HG03442 (cell line): ENCODE measurements around the gene GATAD2B.
"Not testable (repeated sequence)": the region's sequence is repeated elsewhere in the genome, so short reads cannot be mapped to it uniquely, and the experiment has no call there.

Source experiments
- ATAC-seq: cut with Tn5 transposase; IDR thresholded peaks from one replicate; pipeline ENCODE4 v1.9.1; 2021; ENCODE audit warnings: mild to moderate bottlenecking, moderate library complexity; ENCODE audit not compliant: unreplicated experiment

Gene GATAD2B

DNA sequence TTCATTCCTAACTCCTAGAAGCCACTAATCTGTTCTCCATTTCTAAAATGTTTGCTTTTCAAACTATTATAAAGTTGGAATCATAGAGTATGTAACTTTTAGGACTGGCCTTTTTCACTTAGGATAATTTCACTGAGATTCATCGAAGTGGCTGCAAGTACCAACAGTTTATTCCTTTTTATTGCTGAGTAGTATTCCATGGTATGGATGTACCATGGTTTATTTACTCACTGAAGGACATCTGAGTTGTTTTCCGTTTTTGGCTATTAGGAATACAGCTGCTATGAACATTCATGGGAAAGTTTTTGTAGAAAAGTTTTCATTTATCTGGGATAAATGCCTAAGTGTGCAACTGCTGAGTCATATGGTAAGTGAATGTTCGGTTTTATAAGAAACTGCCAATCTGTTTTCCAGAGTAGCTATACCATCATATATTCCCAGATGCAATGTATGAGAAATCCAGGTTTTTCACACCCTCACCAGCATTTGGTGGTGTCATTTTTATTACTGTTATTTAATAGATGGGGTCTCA, 81.2 kb downstream of the GATAD2B start:
- ATAC-seq, result no peak

DNA sequence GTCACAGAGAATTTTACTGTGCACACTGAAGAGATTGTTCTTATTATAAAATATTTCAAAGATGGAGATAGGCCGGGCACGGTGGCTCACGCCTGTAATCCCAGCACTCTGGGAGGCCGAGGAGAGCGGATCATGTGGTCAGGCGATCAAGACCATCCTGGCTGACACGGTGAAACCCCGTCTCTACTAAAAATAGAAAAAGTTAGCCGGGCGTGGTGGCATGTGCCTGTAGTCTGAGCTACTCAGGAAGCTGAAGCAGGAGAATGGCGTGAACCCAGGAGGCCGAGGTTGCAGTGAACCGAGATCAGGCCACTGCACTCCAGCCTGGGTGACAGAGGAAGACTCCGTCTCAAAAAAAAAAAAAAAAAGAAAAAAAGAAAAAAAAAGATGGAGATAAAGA, 82.0 kb downstream of the GATAD2B start:
- not testable (repeated sequence) for ATAC-seq

DNA sequence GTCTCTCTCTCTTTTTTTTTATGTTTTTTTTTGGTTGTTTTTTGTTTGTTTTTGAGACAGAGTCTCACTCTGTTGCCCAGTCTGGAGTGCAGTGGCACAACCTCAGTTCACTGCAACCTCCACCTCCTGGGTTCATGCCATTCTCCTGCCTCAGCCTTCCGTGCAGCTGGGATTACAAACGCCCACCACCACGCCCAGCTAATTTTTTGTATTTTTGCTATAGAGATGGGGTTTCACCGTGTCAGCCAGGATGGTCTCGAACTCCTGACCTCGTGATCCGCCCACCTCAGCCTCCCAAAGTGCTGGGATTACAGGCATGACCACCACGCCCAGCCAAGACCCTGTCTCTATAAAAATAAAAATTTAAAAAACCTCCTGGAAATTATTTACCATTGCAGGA, 88.8 kb downstream of the GATAD2B start:
- not testable (repeated sequence) for ATAC-seq

DNA sequence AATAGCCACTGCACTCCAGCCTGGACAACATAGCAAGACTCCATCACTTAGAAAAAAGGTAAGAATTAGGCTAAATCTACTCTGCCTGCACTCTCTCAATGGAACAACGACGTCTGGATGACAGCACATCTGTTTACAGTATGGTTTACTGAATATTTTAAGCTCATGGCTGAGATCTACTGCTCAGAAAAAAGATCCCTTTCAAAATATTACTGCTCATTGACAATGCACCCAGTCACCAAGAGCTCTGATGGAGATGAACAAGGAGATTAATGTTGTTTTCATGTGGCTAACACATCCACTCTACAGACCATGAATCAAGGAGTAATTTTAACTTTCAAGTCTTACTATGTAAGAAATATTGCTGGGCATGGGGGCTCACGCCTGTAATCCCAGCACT, 89.6 kb downstream of the GATAD2B start:
- ATAC-seq, result no peak

DNA sequence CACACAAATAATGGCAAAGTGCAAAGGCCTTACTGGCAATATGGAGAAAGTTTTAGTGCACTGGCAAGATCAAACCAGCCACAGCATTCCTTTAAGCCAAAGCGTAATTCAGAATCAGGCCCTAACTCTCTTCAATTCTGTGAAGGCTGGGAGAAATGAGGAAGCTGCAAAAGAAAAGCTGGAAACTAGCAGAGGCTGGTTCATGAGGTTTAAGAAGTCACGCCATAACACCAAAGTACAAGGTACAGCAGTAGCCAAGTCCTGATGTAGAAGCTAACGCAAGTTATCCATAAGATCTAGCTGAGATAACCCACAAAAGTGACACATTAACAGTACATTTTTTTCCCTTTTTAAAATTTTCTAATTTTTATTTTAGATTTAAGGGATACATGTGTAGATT, 90.5 kb downstream of the GATAD2B start:
- no peak for ATAC-seq

DNA sequence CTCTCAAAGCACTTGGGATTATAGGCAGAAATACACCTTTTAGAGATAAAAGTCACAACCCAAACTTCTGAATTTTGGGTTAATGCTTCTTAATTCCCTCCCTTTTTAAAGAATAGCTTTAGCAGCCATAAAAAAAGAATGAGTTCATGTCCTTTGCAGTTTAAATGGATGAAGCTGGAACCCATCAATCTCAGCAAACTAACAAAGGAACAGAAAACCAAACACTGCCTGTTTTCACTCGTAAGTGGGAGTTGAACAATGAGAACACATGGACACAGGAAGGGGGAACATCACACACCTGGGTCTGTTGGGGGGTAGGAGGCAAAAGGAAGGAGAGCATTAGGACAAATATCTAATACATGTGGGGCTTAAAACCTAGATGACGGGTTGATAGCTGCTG, 91.7 kb downstream of the GATAD2B start:
- no peak for ATAC-seq

DNA sequence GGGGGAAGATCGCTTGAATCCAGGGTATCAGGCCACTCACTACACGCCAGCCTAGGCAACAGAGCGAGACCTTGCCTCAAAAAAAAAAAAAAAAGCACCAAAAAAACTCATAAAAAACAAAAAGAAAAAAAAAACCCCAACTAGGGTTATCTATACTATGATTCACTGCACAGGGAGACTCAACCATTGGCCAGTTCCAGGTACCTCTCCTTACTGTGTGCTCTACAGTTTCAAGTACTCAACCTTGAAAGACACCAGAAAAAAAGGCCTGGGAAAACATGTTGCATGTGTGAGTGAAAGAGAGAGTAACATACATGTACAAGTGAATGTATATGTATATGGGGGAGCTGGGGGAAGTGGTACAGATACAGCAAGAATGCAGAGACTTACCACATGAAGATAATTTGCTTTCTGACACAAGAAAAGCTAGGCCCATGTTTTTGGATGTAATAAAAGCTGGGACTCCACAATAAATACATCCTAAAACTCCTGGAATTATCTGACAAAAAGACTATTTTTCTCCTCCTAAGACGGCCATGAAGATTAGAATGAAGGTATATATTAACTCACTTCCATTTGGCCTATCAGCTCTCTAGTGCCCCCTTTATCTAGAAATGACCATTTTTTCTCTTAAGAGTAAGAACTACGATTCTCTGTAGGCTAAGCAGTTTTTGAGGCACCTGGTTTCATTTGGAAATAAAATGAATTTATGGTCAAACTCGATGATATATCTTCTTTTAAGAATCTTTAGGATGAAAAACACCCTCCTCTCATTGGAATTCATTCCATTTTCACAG, 95.4 kb downstream of the GATAD2B start:
- ATAC-seq, result no peak

DNA sequence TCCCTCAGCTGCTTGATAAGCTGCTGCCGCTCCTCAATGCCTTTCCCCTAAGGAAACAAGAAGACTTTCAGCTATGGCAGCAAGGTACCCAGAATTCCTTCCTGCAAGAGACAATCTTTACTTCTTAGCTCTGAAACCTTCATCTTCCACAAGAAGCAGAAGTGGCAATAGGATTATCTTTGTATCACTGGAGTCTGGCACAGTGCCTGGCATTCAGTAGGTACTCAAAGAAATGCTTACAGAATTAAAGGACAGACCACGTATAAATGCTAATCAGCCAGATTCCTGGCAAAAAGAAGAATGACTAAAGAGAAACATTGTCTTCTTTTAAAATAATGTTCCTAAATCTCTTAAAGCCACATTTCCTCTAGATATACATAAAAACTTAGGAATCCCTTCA, 103.9 kb downstream of the GATAD2B start:
- no peak for ATAC-seq

DNA sequence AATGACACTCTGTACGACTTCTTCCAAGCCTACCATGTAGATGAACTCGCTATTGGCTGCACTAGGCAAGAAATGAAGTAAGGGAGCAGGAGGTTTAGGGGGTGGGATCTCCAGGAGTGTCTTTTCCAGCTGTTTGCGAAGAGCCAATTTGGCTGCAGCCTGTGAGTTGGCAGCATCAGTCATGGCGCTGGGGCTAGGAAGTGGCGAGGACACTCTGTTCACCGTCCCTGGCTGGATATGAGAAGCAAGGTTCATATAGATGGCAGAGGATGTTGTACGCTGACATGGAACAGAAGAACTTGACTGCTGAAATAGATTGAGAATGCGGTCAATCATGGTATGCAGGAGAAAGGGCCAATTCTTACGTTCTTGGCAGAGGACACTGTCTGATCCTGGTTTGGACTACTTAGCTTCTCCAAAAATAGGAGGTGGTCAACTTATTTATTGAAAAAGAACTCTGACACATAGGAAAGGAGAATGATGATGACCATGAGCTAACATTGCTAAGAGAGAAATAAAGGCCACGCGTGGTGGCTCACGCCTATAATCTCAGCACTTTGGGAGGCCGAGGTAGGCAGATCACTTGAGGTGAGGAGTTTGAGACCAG, 106.4 kb downstream of the GATAD2B start:
- ATAC-seq, result no peak

DNA sequence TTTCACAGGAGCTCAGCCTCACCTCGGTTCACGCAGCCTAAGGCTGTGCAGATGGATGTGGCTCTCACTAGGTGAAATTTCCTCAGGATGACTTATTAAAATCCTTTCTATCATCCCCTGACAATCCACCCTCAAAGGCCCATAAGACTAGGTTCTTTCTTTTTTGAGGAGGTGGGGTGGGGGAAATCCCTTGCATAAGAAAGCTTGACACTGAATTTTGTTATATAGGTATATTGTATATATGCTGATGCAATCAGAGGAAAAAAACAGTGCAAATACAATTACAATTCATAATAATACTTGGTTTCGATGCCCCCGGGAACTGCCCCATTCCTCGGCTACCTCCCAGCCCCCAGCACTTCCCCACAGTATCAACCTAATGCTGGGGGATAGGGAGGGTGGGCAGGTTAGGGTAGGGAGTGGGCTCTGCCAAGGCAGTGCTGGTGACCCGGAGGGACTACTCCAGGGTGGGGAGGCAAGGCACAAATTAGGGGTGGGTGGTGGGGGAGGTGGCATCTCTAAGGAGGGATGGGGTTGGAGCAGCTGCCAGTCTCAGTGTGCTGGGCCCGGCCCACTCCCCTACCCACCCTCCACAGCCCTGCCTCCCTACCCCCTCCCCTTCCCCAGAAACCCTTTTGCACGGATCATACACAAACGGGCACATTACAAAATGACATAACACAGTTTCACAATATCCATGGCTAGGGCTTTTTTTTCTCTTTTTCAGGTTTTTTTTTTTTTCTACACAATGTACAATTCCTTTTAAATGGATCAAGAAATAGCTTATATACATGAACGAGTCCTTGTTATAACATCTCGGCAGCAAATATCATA, 116.7 kb downstream of the GATAD2B start:
- ATAC-seq, result no peak

DNA sequence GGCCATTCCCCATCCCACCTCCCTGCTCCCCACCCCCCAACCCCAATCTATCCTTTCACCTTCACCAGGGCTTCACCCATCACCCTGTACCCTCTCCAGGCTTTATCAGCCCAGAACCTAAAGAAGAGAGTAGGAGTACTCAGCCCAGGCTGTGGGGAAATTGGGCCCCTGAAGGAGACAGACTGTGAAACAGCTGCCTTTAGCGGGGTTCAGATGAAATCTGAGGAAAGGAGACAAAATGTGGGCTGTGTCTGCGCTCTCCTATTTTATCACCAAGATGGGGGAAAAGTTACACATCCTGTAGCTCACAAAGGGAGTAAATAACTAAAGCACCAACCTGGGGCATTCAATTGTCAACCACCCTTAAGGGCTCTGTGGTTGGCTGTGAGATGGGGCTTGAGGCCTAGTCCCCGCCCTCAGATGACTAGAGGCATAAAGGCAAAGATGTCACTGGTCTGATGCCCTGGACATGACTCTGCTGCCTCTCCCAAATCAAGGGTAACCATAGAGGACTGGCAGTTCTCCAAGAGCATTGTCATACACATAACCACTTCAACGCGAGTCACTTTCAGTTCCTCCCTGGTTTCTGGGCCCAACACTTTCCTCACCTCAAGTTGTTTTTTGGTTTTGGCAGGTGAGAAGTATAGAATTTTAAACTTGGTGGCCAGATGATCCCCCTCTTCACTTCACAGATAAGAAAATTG, 117.6 kb downstream of the GATAD2B start:
- peak; percentile 93 for ATAC-seq

DNA sequence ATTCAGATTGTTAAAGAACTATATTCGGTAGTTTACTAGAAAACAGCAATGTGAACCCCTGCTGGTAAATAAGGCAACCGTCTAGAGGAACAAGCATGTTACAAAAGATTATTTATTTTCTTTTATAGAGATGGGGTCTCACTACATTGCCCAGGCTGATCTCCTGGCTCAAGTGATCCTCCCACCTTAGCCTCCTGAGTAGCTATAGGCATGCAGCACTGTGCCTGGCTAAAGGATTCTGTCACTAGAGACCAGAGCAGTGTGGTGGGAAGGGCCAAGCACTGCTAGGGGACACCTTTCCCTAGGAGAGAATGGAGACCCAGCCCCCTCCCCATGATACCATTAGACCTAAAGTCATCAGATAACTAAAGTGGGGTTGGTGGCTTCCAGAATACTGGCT, 118.7 kb downstream of the GATAD2B start:
- no peak for ATAC-seq

DNA sequence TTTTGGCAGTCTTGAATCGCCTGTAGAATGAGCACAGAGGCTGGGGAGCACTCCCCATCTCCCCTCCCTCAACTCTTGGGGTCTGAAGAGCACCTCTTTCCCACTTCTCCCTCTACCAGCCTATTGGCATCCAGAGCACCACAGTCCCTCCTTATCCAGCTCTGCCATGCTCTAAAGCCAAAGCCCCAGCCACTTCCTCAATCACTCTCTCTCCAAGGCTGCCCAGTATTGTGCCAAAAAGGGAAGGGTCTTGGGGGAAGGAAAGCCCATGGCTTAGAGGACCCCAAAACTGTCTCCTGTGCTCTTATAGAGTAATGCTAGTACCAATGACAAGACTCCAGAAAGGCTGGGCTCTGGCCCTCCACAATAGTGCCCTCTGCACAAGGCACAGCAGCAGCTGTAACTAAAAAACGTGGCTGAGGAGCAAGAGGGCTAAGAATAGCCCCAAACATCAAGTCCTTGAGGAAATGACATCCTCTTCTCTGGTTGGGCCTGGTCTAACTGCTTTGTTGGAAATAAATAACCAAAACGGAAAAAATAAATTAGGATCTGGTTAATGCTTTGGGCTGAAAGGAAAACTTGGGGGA, 119.2 kb downstream of the GATAD2B start:
- ATAC-seq, result no peak

DNA sequence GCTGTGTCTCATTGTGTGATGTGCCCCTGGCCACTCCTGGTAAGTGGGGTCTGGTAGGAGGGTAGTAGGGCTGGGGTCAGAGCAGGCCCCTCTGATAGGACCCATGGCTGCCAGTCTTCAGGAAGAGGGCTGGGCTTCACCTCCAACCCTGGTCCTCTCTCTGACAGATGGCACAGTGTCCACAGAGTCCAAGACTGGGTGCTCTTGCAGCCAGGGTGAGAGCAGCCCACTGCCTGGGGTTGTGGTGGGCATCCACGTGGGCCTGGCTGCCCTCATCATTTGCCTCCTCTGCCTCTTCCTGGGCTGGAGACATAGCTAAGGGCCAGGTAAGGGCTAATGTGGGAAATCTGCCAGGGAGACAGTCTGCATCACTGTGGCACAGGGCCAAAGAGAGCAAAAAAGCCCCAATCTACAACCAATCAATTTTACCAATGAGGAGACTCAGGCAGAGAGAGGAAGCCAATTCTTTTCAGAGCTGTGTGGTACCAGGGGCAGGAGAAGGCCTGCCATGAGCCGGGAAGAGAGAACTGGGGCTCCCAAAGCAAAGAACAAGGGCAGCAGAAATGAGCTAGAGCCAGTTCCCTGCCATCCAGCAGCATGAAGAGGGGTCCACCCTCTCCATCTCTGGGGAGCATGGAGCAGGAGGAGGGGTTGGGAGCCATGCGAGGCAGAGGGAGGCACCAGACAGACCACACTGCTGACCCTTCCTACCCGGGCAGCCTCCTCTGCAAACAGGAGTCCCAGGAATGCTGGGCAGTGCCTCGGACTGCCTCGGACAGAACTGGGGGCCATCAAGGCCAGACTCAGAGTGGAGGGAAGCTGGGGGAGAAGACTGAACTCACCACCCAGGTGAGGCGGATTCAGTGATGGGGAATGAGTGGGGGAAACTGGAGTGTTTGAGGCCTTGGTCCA, 120.7 kb downstream of the GATAD2B start:
- ATAC-seq, result no peak

DNA sequence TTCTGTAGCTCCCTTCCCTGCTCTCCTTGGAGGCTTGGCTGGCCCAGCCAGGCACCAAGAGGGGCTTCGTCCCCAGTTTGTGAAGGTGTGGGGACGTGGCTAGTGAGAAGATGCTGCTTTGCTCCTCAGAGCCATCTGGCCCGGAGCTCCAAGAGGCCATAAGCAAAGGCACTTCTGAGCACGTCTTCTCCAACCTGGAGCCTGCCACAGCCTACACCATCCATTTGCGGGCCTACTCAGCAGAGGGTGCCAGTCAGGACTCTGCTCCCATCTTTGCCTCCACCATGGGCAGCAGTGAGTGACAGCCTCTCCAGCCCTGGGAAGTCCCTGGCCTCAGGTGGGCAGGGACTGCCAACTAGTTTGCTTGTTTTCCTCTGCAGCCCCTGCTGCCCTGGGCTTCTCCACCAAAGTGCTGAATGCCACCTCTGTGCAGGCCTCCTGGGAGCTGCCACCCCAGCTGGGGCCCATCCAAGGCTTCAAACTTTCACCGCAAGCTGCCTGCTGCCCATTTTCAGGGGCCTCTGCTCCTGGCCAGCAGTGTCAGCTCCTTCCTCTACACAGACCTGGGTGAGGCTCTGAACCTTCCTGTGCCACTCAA, 121.6 kb downstream of the GATAD2B start:
- ATAC-seq, result no peak

DNA sequence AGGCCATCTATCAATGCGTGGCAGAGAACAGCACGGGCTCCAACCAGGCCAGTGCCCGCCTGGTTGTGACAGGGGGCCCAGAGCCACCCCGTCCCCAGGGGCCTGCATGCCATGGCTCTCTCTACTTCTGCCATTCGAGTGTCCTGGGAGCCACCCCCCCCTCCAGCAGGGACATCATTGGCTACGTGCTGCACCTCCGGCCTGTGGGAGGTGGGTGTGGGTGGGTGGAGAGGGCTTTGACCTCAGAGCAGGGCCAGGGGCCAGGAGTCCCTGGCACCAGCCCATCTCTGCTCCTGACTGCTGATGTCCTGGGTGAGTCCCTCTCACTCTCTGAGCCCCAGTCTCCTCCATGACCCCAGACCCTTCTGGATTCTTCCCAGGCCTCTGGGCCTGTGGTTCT, 122.3 kb downstream of the GATAD2B start:
- no peak for ATAC-seq

DNA sequence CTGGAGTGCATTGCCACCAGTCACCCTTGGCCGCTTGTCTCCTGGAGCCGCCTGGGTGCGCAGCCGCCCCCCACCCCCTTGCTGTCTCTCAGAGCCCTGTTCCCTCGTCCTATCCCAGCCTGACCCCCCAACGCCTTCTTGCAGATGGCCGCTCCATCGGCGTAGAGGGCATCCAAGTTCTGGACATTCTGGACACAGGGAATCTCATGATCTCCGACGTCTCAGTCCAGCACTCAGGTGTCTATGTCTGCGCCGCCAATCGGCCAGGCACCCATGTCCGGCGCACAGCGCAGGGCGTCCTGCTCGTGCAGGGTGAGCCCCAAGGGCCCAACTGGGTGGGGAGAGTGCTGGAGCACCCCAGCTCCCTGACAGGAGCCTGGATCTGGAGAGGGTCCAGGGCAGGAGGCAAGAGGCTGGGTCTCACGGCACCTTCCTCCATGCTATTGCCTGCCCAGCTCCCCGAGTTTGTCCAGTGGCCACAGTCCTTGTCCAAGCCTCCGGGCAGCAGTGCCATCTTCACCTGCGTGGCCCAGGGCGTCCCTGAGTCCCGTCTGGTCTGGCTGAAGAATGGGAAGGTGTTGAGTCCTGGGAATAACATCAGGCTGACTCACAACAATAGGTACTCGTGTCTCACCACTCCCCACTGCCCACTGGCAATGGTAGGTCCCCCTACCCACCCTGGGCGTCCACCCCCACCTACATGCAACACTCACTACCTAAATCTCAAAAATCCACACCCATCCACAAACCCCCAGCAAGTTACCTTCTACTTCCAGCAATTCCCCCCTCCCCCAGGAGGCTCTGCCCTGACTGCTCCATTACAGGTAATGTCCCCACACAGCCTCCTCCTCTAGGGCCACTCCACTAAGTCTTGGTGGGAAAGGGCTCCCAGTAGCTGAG, 123.0 kb downstream of the GATAD2B start:
- ATAC-seq, result no peak

DNA sequence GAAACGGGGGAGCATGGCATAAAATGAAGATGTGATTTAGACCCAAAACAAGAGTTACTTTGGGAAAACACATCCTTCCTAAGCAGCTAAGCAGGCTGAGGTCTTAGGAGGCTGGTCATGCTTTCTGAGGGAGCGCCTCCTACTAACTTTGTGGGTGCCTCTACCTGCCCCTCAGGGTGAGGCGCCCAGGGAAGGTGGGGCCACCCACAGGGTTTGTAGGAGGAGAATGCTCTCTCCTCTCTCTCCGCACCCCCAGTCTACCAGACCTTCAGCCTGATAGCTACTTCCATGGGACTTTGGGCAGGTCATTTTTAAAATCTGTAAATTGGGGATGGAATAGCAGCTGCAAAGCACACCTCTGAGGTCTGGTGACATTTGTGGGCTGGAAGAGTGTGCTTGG, 123.8 kb downstream of the GATAD2B start:
- ATAC-seq, result no peak
